ENCODE results near the gene ADARB2.

ADARB2 gene

GRCh38 chr10:1157615-1157933, 579.8 kb downstream of the ADARB2 start:
- Histone ChIP-seq H3K9ac (ENCODE audit: low read depth, low read length) (no peak overlapping the region), H3K9me3 (ENCODE audit: control insufficient read depth, insufficient read depth, low read length) (no peaks in the 10 kb centered on the region), H3K4me1 (ENCODE audit: insufficient read depth, low read length) (no peaks in the 10 kb centered on the region), H3K36me3 (ENCODE audit: insufficient read depth, low read length) (no peaks in the 10 kb centered on the region)

- no peaks in the 10 kb centered on the region for H3K36me3 ChIP-seq (ENCODE audit: insufficient read depth, low read length)
- no peaks in the 10 kb centered on the region for H3K9me3 ChIP-seq (ENCODE audit: control insufficient read depth, insufficient read depth, low read length)
- H3K9ac ChIP-seq (ENCODE audit: low read depth, low read length) = no peak overlapping the region
- H3K4me1 ChIP-seq (ENCODE audit: insufficient read depth, low read length) = no peaks in the 10 kb centered on the region
These were observed 580.3 kb downstream of the ADARB2 start for GRCh38 chr10:1156921-1157614.

GRCh38 chr10:1156616-1156886, 580.8 kb downstream of the ADARB2 start:
- Histone ChIP-seq H3K36me3 (ENCODE audit: insufficient read depth, low read length) (no peaks in the 10 kb centered on the region), H3K9ac (ENCODE audit: low read depth, low read length) (no peak overlapping the region)

GRCh38 chr10:1155791-1156615, 581.3 kb downstream of the ADARB2 start:
- Histone ChIP-seq H3K36me3 (ENCODE audit: insufficient read depth, low read length) (no peaks in the 10 kb centered on the region), H3K9me3 (ENCODE audit: control insufficient read depth, insufficient read depth, low read length) (no peaks in the 10 kb centered on the region), H3K4me1 (ENCODE audit: insufficient read depth, low read length) (no peaks in the 10 kb centered on the region), H3K9ac (ENCODE audit: low read depth, low read length) (no peak overlapping the region)

More at GRCh38 chr10:1156616-1156886, 580.8 kb downstream of the ADARB2 start:
- Histone ChIP-seq H3K4me1 (ENCODE audit: insufficient read depth, low read length) (no peaks in the 10 kb centered on the region), H3K9me3 (ENCODE audit: control insufficient read depth, insufficient read depth, low read length) (no peaks in the 10 kb centered on the region)

GRCh38 chr10:1154531-1155295, 582.6 kb downstream of the ADARB2 start:
- no peaks in the 10 kb centered on the region for H3K36me3 ChIP-seq (ENCODE audit: insufficient read depth, low read length)
- H3K9me3 ChIP-seq (ENCODE audit: control insufficient read depth, insufficient read depth, low read length) = no peaks in the 10 kb centered on the region
- H3K4me1 ChIP-seq (ENCODE audit: insufficient read depth, low read length) = no peaks in the 10 kb centered on the region
- no peak overlapping the region for H3K9ac ChIP-seq (ENCODE audit: low read depth, low read length)

- Histone ChIP-seq H3K9ac (ENCODE audit: low read depth, low read length) (no peak overlapping the region), H3K9me3 (ENCODE audit: control insufficient read depth, insufficient read depth, low read length) (no peaks in the 10 kb centered on the region), H3K36me3 (ENCODE audit: insufficient read depth, low read length) (no peaks in the 10 kb centered on the region), H3K4me1 (ENCODE audit: insufficient read depth, low read length) (no peaks in the 10 kb centered on the region)
These were observed 583.4 kb downstream of the ADARB2 start for GRCh38 chr10:1153805-1154351.

- H3K9me3 ChIP-seq (ENCODE audit: control insufficient read depth, insufficient read depth, low read length) = no peaks in the 10 kb centered on the region
- H3K4me1 ChIP-seq (ENCODE audit: insufficient read depth, low read length) = no peaks in the 10 kb centered on the region
- no peaks in the 10 kb centered on the region for H3K36me3 ChIP-seq (ENCODE audit: insufficient read depth, low read length)
- H3K9ac ChIP-seq (ENCODE audit: low read depth, low read length) = no peak overlapping the region
These were observed 584.0 kb downstream of the ADARB2 start for GRCh38 chr10:1153251-1153763.

- Histone ChIP-seq H3K4me1 (ENCODE audit: insufficient read depth, low read length) (no peaks in the 10 kb centered on the region), H3K36me3 (ENCODE audit: insufficient read depth, low read length) (no peaks in the 10 kb centered on the region), H3K9ac (ENCODE audit: low read depth, low read length) (no peak overlapping the region)
These were observed 584.7 kb downstream of the ADARB2 start for GRCh38 chr10:1152386-1153250.

GRCh38 chr10:1151076-1152033, 586.0 kb downstream of the ADARB2 start:
- Histone ChIP-seq H3K9me3 (ENCODE audit: control insufficient read depth, insufficient read depth, low read length) (no peaks in the 10 kb centered on the region), H3K36me3 (ENCODE audit: insufficient read depth, low read length) (no peaks in the 10 kb centered on the region), H3K4me1 (ENCODE audit: insufficient read depth, low read length) (no peaks in the 10 kb centered on the region), H3K9ac (ENCODE audit: low read depth, low read length) (no peak overlapping the region)

More at GRCh38 chr10:1152386-1153250, 584.7 kb downstream of the ADARB2 start:
- H3K9me3 ChIP-seq (ENCODE audit: control insufficient read depth, insufficient read depth, low read length) = no peaks in the 10 kb centered on the region

GRCh38 chr10:1150638-1150955, 586.7 kb downstream of the ADARB2 start:
- Histone ChIP-seq H3K9ac (ENCODE audit: low read depth, low read length) (no peak overlapping the region), H3K9me3 (ENCODE audit: control insufficient read depth, insufficient read depth, low read length) (no peaks in the 10 kb centered on the region), H3K4me1 (ENCODE audit: insufficient read depth, low read length) (no peaks in the 10 kb centered on the region), H3K36me3 (ENCODE audit: insufficient read depth, low read length) (no peaks in the 10 kb centered on the region)

GRCh38 chr10:1149793-1150637, 587.3 kb downstream of the ADARB2 start:
- no peaks in the 10 kb centered on the region for H3K36me3 ChIP-seq (ENCODE audit: insufficient read depth, low read length)
- H3K4me1 ChIP-seq (ENCODE audit: insufficient read depth, low read length) = no peaks in the 10 kb centered on the region
- no peaks in the 10 kb centered on the region for H3K9me3 ChIP-seq (ENCODE audit: control insufficient read depth, insufficient read depth, low read length)
- no peak overlapping the region for H3K9ac ChIP-seq (ENCODE audit: low read depth, low read length)

- H3K36me3 ChIP-seq (ENCODE audit: insufficient read depth, low read length) = no peaks in the 10 kb centered on the region
- no peaks in the 10 kb centered on the region for H3K4me1 ChIP-seq (ENCODE audit: insufficient read depth, low read length)
- H3K9ac ChIP-seq (ENCODE audit: low read depth, low read length) = no peak overlapping the region
- H3K9me3 ChIP-seq (ENCODE audit: control insufficient read depth, insufficient read depth, low read length) = no peaks in the 10 kb centered on the region
These were observed 588.3 kb downstream of the ADARB2 start for GRCh38 chr10:1148855-1149605.

Data from ES-I3 (cell line).